IMR-90 (cell line): ENCODE results near the gene RASSF7. TPM values are rescaled to one million over a fixed set of nuclear protein-coding genes. Genes with fewer than 3 reads are reported as not detected.

Source experiments
- ATAC-seq: fragments of 200-7000 bp; cut with Tn5 transposase; 2 replicates; pipeline ENCODE4 v1.9.1; 2020; ENCODE audit warnings: low read depth, mild to moderate bottlenecking, moderate library complexity
- BruUV-seq: library from RNA; stranded (reverse); fragments of 400-500 nt; replicated peaks from 2 replicates; lab custom pipeline; 2021; lab: Mats Ljungman, UMichigan
- CTCF ChIA-PET: fragments of 300-600 bp; formaldehyde crosslinking; extraction: SDS; loops from one replicate; lab custom pipeline; 2021; ENCODE audit warnings: antibody characterized with exemption; lab: Yijun Ruan, JAX
- POLR2A ChIA-PET: fragments of 300-600 bp; sonication (Branson Sonifier 250); formaldehyde crosslinking; loops from one replicate; lab custom pipeline; 2022; ENCODE audit warnings: antibody characterized with exemption; ENCODE audit not compliant: unreplicated experiment; lab: Charles Lee
- DNase-seq: peaks from one replicate; pipeline ENCODE4 v3.0.0; 2013
- H2AFZ ChIP-seq: replicated peaks from 2 replicates; pipeline ENCODE3; 2013; ENCODE audit warnings: low read length, mild to moderate bottlenecking; ENCODE audit not compliant: poor library complexity
- H2AK5ac ChIP-seq: 2 replicates; pipeline ENCODE4 v1.6.1; 2013; ENCODE audit warnings: low read depth, low read length, inconsistent platforms
- H2AK9ac ChIP-seq: replicated peaks from 2 replicates; pipeline ENCODE3; 2013; ENCODE audit warnings: mild to moderate bottlenecking, low read depth, low read length, moderate library complexity; ENCODE audit not compliant: poor library complexity
- H2BK120ac ChIP-seq: 2 replicates; pipeline ENCODE4 v1.6.1; 2013; ENCODE audit warnings: low read depth, low read length, inconsistent platforms
- H2BK15ac ChIP-seq: 3 replicates; pipeline ENCODE4 v1.6.1; 2013; ENCODE audit warnings: low read depth, low read length, inconsistent platforms
- H2BK20ac ChIP-seq: 2 replicates; pipeline ENCODE4 v1.6.1; 2013; ENCODE audit warnings: low read depth, mild to moderate bottlenecking, inconsistent platforms, low read length, moderate library complexity
- H2BK5ac ChIP-seq: 2 replicates; pipeline ENCODE4 v1.6.1; 2013; ENCODE audit warnings: mild to moderate bottlenecking, low read depth, low read length, inconsistent platforms; ENCODE audit not compliant: poor library complexity, severe bottlenecking
- H3K14ac ChIP-seq: replicated peaks from 2 replicates; pipeline ENCODE4 v1.6.1; 2013; ENCODE audit warnings: low read depth, low read length, inconsistent platforms
- H3K18ac ChIP-seq: 2 replicates; pipeline ENCODE4 v1.6.1; 2013; ENCODE audit warnings: low read depth, low read length, control low read depth
- H3K23ac ChIP-seq: 2 replicates; pipeline ENCODE4 v1.6.1; 2013; ENCODE audit warnings: low read depth, low read length, inconsistent platforms
- H3K27ac ChIP-seq: 2 replicates; pipeline ENCODE4 v1.5.1; 2013; ENCODE audit warnings: mild to moderate bottlenecking, control low read depth, low read length; ENCODE audit not compliant: insufficient read depth
- H3K27me3 ChIP-seq: 2 replicates; pipeline ENCODE4 v1.6.1; 2013; ENCODE audit warnings: low read length; ENCODE audit not compliant: control insufficient read depth, insufficient read depth
- H3K36me3 ChIP-seq: 2 replicates; pipeline ENCODE4 v1.6.1; 2013; ENCODE audit warnings: low read length, mixed read lengths; ENCODE audit not compliant: control insufficient read depth, insufficient read depth
- H3K4ac ChIP-seq: 2 replicates; pipeline ENCODE4 v1.6.1; 2013; ENCODE audit warnings: low read depth, low read length, inconsistent platforms
- H3K4me1 ChIP-seq: 2 replicates; pipeline ENCODE4 v1.6.1; 2013; ENCODE audit warnings: low read length, mixed read lengths; ENCODE audit not compliant: control insufficient read depth, insufficient read depth
- H3K4me2 ChIP-seq: 2 replicates; pipeline ENCODE4 v1.6.1; 2013; ENCODE audit warnings: low read depth, mild to moderate bottlenecking, control low read depth, low read length, moderate library complexity
- H3K4me3 ChIP-seq: 2 replicates; pipeline ENCODE4 v1.5.1; 2013; ENCODE audit warnings: low read depth, mild to moderate bottlenecking, control low read depth, low read length, moderate library complexity; ENCODE audit not compliant: insufficient read depth
- H3K56ac ChIP-seq: 2 replicates; pipeline ENCODE4 v1.6.1; 2013; ENCODE audit warnings: low read length, inconsistent platforms; ENCODE audit not compliant: insufficient read depth; ENCODE audit errors: extremely low read depth
- H3K79me1 ChIP-seq, 2 experiments: 2 replicates each; pipeline ENCODE4 v1.6.1; 2013; ENCODE audit warnings: low read length in 2 of 2, inconsistent platforms in 1 of 2, low read depth in 1 of 2
- H3K9ac ChIP-seq: 2 replicates; pipeline ENCODE4 v1.6.1; 2013; ENCODE audit warnings: low read depth, low read length, control low read depth
- H3K9me1 ChIP-seq: 2 replicates; pipeline ENCODE4 v1.6.1; 2013; ENCODE audit warnings: low read length, inconsistent platforms; ENCODE audit not compliant: insufficient read depth
- H3K9me3 ChIP-seq: 2 replicates; pipeline ENCODE4 v1.6.1; 2013; ENCODE audit warnings: low read length; ENCODE audit not compliant: control insufficient read depth, insufficient read depth
- H4K20me1 ChIP-seq: 2 replicates; pipeline ENCODE4 v1.6.1; 2013; ENCODE audit warnings: low read length, inconsistent platforms; ENCODE audit not compliant: insufficient read depth
- H4K5ac ChIP-seq: 2 replicates; pipeline ENCODE4 v1.6.1; 2013; ENCODE audit warnings: mild to moderate bottlenecking, low read depth, low read length, control low read depth
- H4K8ac ChIP-seq, 2 experiments: 2 replicates each; pipeline ENCODE4 v1.6.1; 2013; ENCODE audit warnings: low read depth in 2 of 2, low read length in 2 of 2, control low read depth in 1 of 2, inconsistent platforms in 1 of 2
- H4K91ac ChIP-seq: 2 replicates; pipeline ENCODE4 v1.6.1; 2013; ENCODE audit warnings: low read depth, low read length, inconsistent platforms; ENCODE audit not compliant: insufficient read depth
- BHLHE40 ChIP-seq: fragments of 150-350 bp; IDR thresholded peaks from 2 replicates; pipeline ENCODE4 v1.6.1; 2016; ENCODE audit warnings: mild to moderate bottlenecking, low read depth, low read length
- CHD1 ChIP-seq: IDR thresholded peaks from 2 replicates; pipeline ENCODE4 v1.6.1; 2012; ENCODE audit warnings: low read depth, low read length, improper control_type of control experiment
- FOS ChIP-seq: fragments of 150-350 bp; IDR thresholded peaks from 2 replicates; pipeline ENCODE4 v1.6.1; 2016; ENCODE audit warnings: low read depth, low read length
- MAZ ChIP-seq: IDR thresholded peaks from 2 replicates; pipeline ENCODE4 v1.6.1; 2012; ENCODE audit warnings: low read depth, mild to moderate bottlenecking, low read length, improper control_type of control experiment, moderate library complexity, borderline replicate concordance
- NFE2L2 ChIP-seq: fragments of 150-350 bp; IDR thresholded peaks from 2 replicates; pipeline ENCODE4 v1.6.1; 2016; ENCODE audit warnings: low read depth, mild to moderate bottlenecking, low read length
- POLR2A ChIP-seq: IDR thresholded peaks from 2 replicates; pipeline ENCODE4 v1.6.1; 2012; ENCODE audit warnings: mild to moderate bottlenecking, low read depth, low read length
- RAD21 ChIP-seq: IDR thresholded peaks from 2 replicates; pipeline ENCODE4 v1.6.1; 2012; ENCODE audit warnings: low read length, improper control_type of control experiment
- RCOR1 ChIP-seq: IDR thresholded peaks from 2 replicates; pipeline ENCODE4 v1.6.1; 2012; ENCODE audit warnings: mild to moderate bottlenecking, low read length, improper control_type of control experiment; ENCODE audit not compliant: insufficient replicate concordance
- RFX5 ChIP-seq: IDR thresholded peaks from 2 replicates; pipeline ENCODE4 v1.8.0; 2012; ENCODE audit warnings: low read depth, mild to moderate bottlenecking, low read length, moderate library complexity
- SMC3 ChIP-seq: fragments of 150-350 bp; IDR thresholded peaks from 2 replicates; pipeline ENCODE4 v1.6.1; 2016; ENCODE audit warnings: low read depth, mild to moderate bottlenecking, antibody characterized with exemption, low read length, moderate library complexity
- WGBS, 2 experiments: methylation state at CpG; one replicate each; pipeline versions ENCODE4 v1.1.5 to v1.1.7; 2013; ENCODE audit warnings: missing lambda C conversion rate in 2 of 2; ENCODE audit not compliant: insufficient read length in 1 of 2; ENCODE audit errors: extremely low coverage in 2 of 2; 5-methylcytosine and 5-hydroxymethylcytosine counted together
- dilution Hi-C: fragments of 300-500 bp; cut with HindIII; formaldehyde crosslinking; loops from one replicate; pipeline ENCODE4 v1.14.3; 2018; ENCODE audit warnings: low sequenced_read_pairs; ENCODE audit not compliant: unreplicated experiment
- in situ Hi-C: fragments of 300-500 bp; cut with MboI; formaldehyde crosslinking; loops from 3 replicates; pipeline ENCODE4 v1.14.3; 2019; ENCODE audit warnings: low sequenced_read_pairs, inconsistent platforms, mixed read lengths
- intact Hi-C: fragments of 100-400 bp; cut with micrococcal nuclease; formaldehyde crosslinking; loops from 2 replicates; pipeline ENCODE4 v1.10.0; 2022
- polyA plus RNA-seq, 3 experiments: library from polyadenylated mRNA; depleted of rRNA; stranded (reverse); fragments of >200 nt; gene quantifications; 2 replicates each; pipeline ENCODE4 v1.2.3, GENCODE V29; 2012; ENCODE audit warnings: low replicate concordance in 1 of 3
- total RNA-seq: library from RNA; depleted of rRNA; stranded (reverse); fragments of >200 nt; gene quantifications from 2 replicates; pipeline ENCODE4 v1.2.3, GENCODE V29; 2012
- TF ChIP-seq, protein P1 (sequence below): fragments of 150-350 bp; IDR thresholded peaks from 2 replicates; pipeline ENCODE4 v1.6.1; 2016; ENCODE audit warnings: low read depth, mild to moderate bottlenecking, low read length, moderate library complexity, borderline replicate concordance

Gene RASSF7
- total and polyA plus RNA-seq, 2 of the 4 experiments (the other 2 are of a cell fraction): 6.8 to 18.5 TPM

DNA sequence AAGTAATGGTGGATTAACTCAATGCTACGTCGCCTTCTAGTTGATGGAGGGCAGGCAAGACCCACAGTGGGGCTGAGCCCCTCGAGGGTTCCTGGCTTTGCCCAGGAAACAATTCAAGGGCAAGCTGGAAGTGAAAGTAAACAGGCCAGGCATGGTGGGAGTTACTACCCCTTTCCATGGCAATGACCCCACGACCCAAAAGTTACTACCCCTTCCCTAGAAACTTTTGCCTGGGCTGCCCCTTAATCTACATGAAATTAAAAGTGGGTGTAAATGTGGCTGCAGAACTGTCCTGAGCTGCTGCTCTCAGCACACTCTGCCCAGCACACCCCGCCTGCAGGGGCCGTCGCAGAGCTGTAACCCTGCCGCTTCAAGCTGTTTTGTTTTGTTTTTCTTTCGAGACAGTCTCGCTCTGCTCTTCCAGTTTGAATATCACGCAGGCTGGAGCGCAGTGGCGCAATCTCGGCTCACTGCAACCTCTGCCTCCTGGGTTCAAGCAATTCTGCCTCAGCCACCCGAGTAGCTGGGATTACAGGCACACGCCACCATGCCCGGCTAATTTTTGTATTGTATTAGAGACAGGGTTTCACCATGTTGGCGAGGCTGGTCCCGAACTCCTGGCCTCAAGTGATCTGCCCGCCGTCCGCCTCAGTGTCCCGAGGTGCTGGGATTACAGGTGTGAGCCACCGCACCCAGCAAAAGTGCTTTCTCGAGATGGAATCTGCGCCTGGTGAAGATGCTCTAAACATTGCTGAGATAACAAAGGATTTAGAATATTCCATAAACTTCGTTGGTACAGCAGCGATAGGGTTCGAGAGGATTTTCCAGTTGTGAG is 47.8 kb upstream of the RASSF7 start:
- no peak overlapping the region for H4K8ac ChIP-seq
- H4K91ac ChIP-seq: no peak overlapping the region
- no TSS peak for BruUV-seq
- H3K9me3 ChIP-seq: peaks cover 6% of the 10 kb centered on the region; the same call in 1 of the 2 replicates
- no peak overlapping the region for H3K4ac ChIP-seq
- H2AK5ac ChIP-seq: no peak overlapping the region
- H3K27ac ChIP-seq: no peak overlapping the region
- intact Hi-C loops (no loop called here), dilution Hi-C loops (no loop called here), in situ Hi-C loops (no loop called here)
- H3K9ac ChIP-seq: no peak overlapping the region
- no peak overlapping the region for H3K56ac ChIP-seq
- H2AFZ ChIP-seq: no peak overlapping the region
- H2BK120ac ChIP-seq: no peak overlapping the region
- H3K4me3 ChIP-seq: no peak overlapping the region
- H3K27me3 ChIP-seq: no peaks in the 10 kb centered on the region
- H3K36me3 ChIP-seq: peaks cover 17% of the 10 kb centered on the region
- no peak overlapping the region for H2AK9ac ChIP-seq
- no peak overlapping the region for H3K14ac ChIP-seq
- ATAC-seq (no peak), DNase-seq (no peak)
- H2BK5ac ChIP-seq: no peak overlapping the region
- no peaks in the 10 kb centered on the region for H4K20me1 ChIP-seq
- H3K4me1 ChIP-seq: peaks cover 2% of the 10 kb centered on the region
- H3K79me1 ChIP-seq: peaks cover 6 to 17% of the 10 kb centered on the region in 2 experiments
- no peak overlapping the region for H2BK20ac ChIP-seq
- H4K5ac ChIP-seq: no peak overlapping the region
- ChIA-PET CTCF (no interaction called here), POLR2A (no interaction called here)
- H3K23ac ChIP-seq: no peak overlapping the region
- TF ChIP-seq RAD21 (no peak), SMC3 (no peak), MAZ (no peak), FOS (no peak), RCOR1 (no peak), CHD1 (no peak), RFX5 (no peak), POLR2A (no peak), NFE2L2 (no peak), BHLHE40 (no peak)
- TF ChIP-seq, protein P1, sequence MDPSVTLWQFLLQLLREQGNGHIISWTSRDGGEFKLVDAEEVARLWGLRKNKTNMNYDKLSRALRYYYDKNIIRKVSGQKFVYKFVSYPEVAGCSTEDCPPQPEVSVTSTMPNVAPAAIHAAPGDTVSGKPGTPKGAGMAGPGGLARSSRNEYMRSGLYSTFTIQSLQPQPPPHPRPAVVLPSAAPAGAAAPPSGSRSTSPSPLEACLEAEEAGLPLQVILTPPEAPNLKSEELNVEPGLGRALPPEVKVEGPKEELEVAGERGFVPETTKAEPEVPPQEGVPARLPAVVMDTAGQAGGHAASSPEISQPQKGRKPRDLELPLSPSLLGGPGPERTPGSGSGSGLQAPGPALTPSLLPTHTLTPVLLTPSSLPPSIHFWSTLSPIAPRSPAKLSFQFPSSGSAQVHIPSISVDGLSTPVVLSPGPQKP: no peak
- 95% methylated on average over 14 of the region's 29 CpGs; no CpG with 5 or more reads in 1 of the 2 experiments for WGBS, 2 experiments
- H3K9me1 ChIP-seq: peaks cover 3% of the 10 kb centered on the region; the same call in 1 of the 2 replicates
- no peak overlapping the region for H3K4me2 ChIP-seq
- no peak overlapping the region for H2BK15ac ChIP-seq
- no peak overlapping the region for H3K18ac ChIP-seq
